HUES6 (cell line): ENCODE measurements around the gene AFAP1.

Experiments used
- H3K27ac ChIP-seq: 2 replicates; pipeline ENCODE4 v1.7.0; 2013; ENCODE audit warnings: low read depth, mild to moderate bottlenecking, low read length, inconsistent platforms
- H3K27me3 ChIP-seq: 2 replicates; pipeline ENCODE4 v1.6.1; 2013; ENCODE audit warnings: low read length; ENCODE audit not compliant: control insufficient read depth, insufficient read depth
- H3K36me3 ChIP-seq: 2 replicates; pipeline ENCODE4 v1.6.1; 2013; ENCODE audit warnings: low read length; ENCODE audit not compliant: control insufficient read depth, insufficient read depth
- H3K4me1 ChIP-seq: 2 replicates; pipeline ENCODE4 v1.6.1; 2013; ENCODE audit warnings: low read length; ENCODE audit not compliant: control insufficient read depth, insufficient read depth
- H3K4me3 ChIP-seq: 2 replicates; pipeline ENCODE4 v1.5.1; 2013; ENCODE audit warnings: low read depth, low read length
- H3K9ac ChIP-seq: one replicate; pipeline ENCODE4 v1.6.1; 2013; ENCODE audit warnings: mild to moderate bottlenecking, low read length
- H3K9me3 ChIP-seq: 2 replicates; pipeline ENCODE4 v1.6.1; 2013; ENCODE audit warnings: low read depth, low read length; ENCODE audit not compliant: control insufficient read depth, insufficient read depth

The AFAP1 gene

GRCh38 chr4:7787681-7788141 lies 151.9 kb downstream of the AFAP1 start:
- Histone ChIP-seq H3K4me1 (no peaks in the 10 kb centered on the region), H3K4me3 (no peak overlapping the region), H3K27ac (0 out of 2 replicates have a peak overlapping the region, but pooled peaks have one; percentile 15), H3K27me3 (no peaks in the 10 kb centered on the region), H3K36me3 (peaks cover 49% of the 10 kb centered on the region), H3K9ac (no peak overlapping the region), H3K9me3 (no peaks in the 10 kb centered on the region)

- no peak overlapping the region for H3K9ac ChIP-seq
- H3K4me3 ChIP-seq: no peak overlapping the region
- no peaks in the 10 kb centered on the region for H3K4me1 ChIP-seq
- peaks cover 43% of the 10 kb centered on the region for H3K36me3 ChIP-seq
- no peaks in the 10 kb centered on the region for H3K27me3 ChIP-seq
- H3K9me3 ChIP-seq: no peaks in the 10 kb centered on the region
- H3K27ac ChIP-seq: no peak overlapping the region
These were observed 152.6 kb downstream of the AFAP1 start for GRCh38 chr4:7787067-7787466.

DNA sequence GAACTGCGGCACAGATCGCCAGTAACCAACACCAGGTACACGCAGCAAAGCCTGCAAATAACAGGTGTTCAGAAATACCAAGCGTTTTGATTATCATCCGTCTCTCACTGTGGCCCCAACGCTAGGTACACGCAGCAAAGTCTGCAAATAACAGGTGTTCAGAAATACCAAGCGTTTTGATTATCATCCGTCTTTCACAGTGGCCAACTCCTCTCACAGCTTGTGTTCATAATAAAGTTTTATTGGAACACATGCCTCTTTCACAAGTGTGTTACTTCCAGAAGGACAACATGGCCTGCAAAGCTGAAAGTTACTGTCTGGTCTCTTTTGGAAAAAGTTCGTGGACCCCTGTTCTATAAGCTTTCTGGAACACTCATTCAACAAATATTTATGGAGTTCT lies 153.1 kb downstream of the AFAP1 start:
- Histone ChIP-seq H3K9me3 (no peaks in the 10 kb centered on the region), H3K9ac (no peak overlapping the region), H3K27ac (no peak overlapping the region; the same call in 1 of the 2 replicates), H3K27me3 (no peaks in the 10 kb centered on the region), H3K4me3 (no peak overlapping the region), H3K4me1 (no peaks in the 10 kb centered on the region), H3K36me3 (peaks cover 44% of the 10 kb centered on the region)

DNA sequence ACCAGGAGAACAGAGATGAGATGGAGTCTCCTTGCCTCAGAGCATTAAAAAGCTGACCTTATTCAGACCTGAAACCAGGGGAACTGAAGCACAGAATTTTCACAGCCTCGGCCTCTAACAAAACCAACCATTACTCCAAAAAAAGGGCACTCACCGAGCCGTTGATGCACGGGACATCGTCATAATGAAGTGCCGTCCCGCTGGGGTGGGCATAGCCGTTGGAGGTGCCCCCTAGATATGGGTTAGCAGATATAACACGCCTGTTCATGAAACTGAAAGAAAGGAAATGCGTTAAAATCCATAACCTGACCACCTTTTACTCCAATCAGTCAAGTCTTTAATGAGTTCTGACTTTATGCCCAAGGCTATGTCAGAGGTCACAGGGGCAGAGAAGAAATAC lies 153.6 kb downstream of the AFAP1 start:
- Histone ChIP-seq H3K9me3 (no peaks in the 10 kb centered on the region), H3K4me1 (no peaks in the 10 kb centered on the region), H3K9ac (no peak overlapping the region), H3K4me3 (no peak overlapping the region), H3K27me3 (no peaks in the 10 kb centered on the region), H3K27ac (no peak overlapping the region), H3K36me3 (peaks cover 49% of the 10 kb centered on the region)

GRCh38 chr4:7785017-7785416 lies 154.6 kb downstream of the AFAP1 start:
- H3K36me3 ChIP-seq: peaks cover 50% of the 10 kb centered on the region
- H3K27ac ChIP-seq: no peak overlapping the region
- no peaks in the 10 kb centered on the region for H3K4me1 ChIP-seq
- no peaks in the 10 kb centered on the region for H3K9me3 ChIP-seq
- H3K27me3 ChIP-seq: no peaks in the 10 kb centered on the region
- H3K9ac ChIP-seq: no peak overlapping the region
- H3K4me3 ChIP-seq: no peak overlapping the region

DNA sequence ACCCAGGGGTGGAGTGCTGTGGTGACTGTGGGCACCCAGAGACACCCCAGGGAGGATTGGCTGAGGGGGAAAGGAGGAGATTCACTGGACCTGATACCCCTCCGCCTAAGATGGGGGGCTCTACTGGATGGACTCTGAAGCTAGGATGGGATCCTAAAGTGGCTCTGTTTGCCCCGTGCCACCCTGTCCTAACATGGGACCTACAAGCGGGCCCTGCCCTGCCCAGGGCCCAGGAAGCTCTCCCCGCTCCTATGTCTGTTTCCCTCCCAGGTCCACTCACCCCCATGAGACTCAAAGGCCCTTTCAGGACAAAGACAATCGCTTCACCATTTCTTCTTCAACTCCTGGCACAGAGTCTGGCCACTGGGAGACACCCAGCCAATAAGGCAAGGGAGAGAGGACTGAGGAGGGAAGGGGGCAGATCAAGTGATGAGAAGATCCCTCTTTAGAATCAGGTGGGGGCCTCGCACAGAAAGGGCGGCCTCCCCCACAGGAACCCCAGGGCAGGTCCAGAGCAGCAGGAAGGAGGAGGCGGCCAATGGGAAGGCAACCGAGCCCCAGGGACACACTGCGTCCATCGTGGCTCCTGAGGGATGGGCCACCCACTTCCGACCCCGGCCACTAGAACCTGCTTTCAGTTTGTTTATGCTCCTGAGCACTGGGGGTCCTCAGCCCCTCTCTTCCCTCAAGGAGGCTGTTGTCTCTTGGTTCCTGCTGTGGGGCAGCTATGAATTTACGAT lies 155.4 kb downstream of the AFAP1 start:
- H3K4me3 ChIP-seq: no peak overlapping the region
- no peak overlapping the region for H3K9ac ChIP-seq
- H3K27me3 ChIP-seq: no peaks in the 10 kb centered on the region
- no peaks in the 10 kb centered on the region for H3K9me3 ChIP-seq
- no peak overlapping the region for H3K27ac ChIP-seq
- H3K36me3 ChIP-seq: peaks cover 57% of the 10 kb centered on the region
- no peaks in the 10 kb centered on the region for H3K4me1 ChIP-seq

DNA sequence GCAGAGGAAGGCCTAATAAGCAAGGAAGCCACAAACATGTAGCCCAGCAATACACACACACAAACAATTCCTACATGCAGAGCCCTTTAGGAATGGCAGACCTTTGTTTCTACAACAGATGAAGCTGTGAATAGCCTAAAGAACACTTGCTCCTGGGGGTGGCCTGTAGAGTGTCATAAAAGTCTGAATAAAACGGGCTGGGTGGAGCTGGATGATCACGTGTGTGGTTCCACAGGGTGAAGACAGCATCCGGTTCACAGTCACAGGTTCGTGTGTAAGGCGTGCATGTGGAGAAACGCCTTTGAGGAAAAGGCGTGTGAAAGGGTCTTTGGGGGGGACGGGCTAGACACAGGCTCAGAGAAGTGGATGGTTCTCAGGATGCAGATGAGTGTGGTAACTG lies 156.1 kb downstream of the AFAP1 start:
- no peak overlapping the region for H3K4me3 ChIP-seq
- H3K9me3 ChIP-seq: no peaks in the 10 kb centered on the region
- peaks cover 63% of the 10 kb centered on the region for H3K36me3 ChIP-seq
- H3K27me3 ChIP-seq: no peaks in the 10 kb centered on the region
- no peaks in the 10 kb centered on the region for H3K4me1 ChIP-seq
- no peak overlapping the region for H3K9ac ChIP-seq
- H3K27ac ChIP-seq: no peak overlapping the region

DNA sequence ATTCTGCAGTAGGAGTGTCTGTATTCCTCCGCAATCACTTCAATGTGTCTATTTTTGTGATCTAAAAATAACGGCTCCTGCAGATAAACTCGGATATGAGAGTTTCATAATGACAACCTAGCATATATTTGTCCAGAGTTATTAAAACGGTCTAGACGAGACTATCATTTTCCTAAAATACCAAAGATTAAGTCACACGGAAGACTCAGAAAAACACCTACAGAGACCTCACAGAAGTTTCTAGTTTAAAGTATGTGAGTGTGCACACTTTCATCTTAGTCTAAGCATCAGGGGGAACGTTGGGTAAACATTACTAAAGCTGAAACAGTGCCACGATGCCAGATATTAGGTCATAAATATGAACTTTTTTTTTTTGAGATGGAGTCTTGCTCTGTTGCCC lies 156.9 kb downstream of the AFAP1 start:
- no peak overlapping the region for H3K4me3 ChIP-seq
- H3K4me1 ChIP-seq: no peaks in the 10 kb centered on the region
- H3K27ac ChIP-seq: no peak overlapping the region
- H3K9me3 ChIP-seq: no peaks in the 10 kb centered on the region
- no peak overlapping the region for H3K9ac ChIP-seq
- peaks cover 71% of the 10 kb centered on the region for H3K36me3 ChIP-seq
- H3K27me3 ChIP-seq: no peaks in the 10 kb centered on the region

DNA sequence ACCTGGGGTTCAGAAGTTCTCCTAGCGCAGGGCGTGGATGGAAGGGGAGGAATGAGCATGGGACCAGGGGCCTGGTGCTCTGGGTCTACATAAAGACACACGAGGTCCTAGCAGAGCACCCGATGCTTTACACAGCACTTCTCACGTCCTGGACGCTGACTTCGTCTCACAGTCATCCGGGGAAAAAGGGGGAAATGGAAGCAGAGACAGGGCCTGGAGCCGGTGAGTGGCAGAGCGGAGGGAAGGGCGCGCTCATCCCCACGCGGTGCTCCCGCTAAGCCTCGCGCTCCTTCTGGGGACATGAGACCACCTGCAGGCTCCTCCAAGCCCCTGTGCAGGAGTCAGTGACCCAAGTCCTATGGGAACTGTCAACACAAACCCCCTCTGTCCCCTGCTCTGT lies 157.7 kb downstream of the AFAP1 start:
- Histone ChIP-seq H3K27me3 (no peaks in the 10 kb centered on the region), H3K9ac (no peak overlapping the region), H3K4me1 (no peaks in the 10 kb centered on the region), H3K4me3 (no peak overlapping the region), H3K9me3 (no peaks in the 10 kb centered on the region), H3K36me3 (peaks cover 74% of the 10 kb centered on the region), H3K27ac (no peak overlapping the region)

DNA sequence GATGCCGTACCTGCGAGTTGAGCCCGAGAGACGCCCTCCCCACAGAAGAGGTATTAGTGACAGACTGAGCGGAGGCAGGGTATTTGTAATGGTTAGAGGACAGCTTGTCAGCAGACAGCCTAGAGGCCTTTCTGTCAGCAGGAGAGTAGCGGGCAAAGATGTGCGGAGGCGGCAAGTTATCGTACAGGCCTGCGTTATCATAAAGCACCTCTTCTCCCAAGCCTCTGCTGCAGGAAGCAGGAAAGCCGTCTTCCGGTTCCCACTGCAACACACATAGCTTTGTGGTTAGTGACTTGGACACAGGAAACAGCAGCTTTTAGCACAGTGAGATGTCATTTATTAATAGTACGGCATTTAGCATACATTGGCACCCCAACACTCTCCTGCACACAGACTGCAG lies 158.3 kb downstream of the AFAP1 start:
- H3K27me3 ChIP-seq: no peaks in the 10 kb centered on the region
- H3K27ac ChIP-seq: no peak overlapping the region
- no peak overlapping the region for H3K4me3 ChIP-seq
- no peaks in the 10 kb centered on the region for H3K4me1 ChIP-seq
- H3K36me3 ChIP-seq: peaks cover 80% of the 10 kb centered on the region
- H3K9me3 ChIP-seq: no peaks in the 10 kb centered on the region
- H3K9ac ChIP-seq: no peak overlapping the region

DNA sequence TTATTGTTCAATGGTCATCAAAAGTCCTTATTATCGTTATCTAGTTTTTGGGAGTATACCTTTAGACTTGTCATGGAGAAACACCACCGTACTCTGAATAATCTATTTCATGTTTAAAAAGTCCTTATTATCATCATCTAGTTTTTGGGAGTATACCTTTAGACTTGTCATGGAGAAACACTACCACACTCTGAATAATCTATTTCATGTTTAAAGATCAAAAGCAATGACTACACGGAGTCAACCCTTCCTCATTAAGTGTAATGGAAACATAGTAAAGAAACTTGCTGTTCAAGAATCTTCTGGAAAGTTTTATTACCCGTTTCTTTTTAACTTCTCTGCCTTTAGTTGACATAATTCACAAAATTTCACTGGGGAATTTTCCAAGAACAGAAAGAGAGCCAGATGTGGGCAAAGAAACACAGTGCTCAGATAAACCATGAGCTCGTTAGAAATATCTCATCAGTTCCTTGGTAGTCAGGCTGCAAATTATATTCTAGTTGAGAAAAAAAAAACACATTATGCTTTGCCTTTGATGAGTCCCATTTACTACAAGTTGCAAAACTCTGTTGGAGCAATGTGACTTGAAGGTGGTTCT lies 158.8 kb downstream of the AFAP1 start:
- Histone ChIP-seq H3K4me1 (no peaks in the 10 kb centered on the region), H3K36me3 (peaks cover 79% of the 10 kb centered on the region), H3K9me3 (no peaks in the 10 kb centered on the region), H3K9ac (no peak overlapping the region), H3K27ac (no peak overlapping the region), H3K27me3 (no peaks in the 10 kb centered on the region), H3K4me3 (no peak overlapping the region)
